Stimulated activated naive CD8-positive, alpha-beta T cell treated with anti-CD3 and anti-CD28 coated beads, Interleukin-15, Interleukin-2, amounts not matched to agents 100 U/mL and 50 U/mL, for 24 hours (primary cell): ENCODE data around the gene TEF.

Experiments used
- ATAC-seq: fragments of 150-1000 bp; cut with Tn5 transposase; one replicate; pipeline ENCODE4 v1.10.0; 2021
- DNase-seq: peaks from one replicate; pipeline ENCODE4 v3.0.0; 2021

Gene TEF

GRCh38 chr22:41381329-41382097, at the start of gene TEF:
Gene TEF (plus strand): TSS chr22:41381942. CDS start chr22:41382045, 103 bp downstream.
- ATAC-seq (peak; percentile 94), DNase-seq (peak; percentile 97)

GRCh38 chr22:41332217-41332939, 49.4 kb upstream of the TEF start:
- DNase-seq = no peak
- no peak for ATAC-seq

GRCh38 chr22:41333806-41334205, 47.9 kb upstream of the TEF start:
- DNase-seq (no peak), ATAC-seq (no peak)

- DNase-seq (no peak), ATAC-seq (no peak)
Observed at GRCh38 chr22:41334215-41334614, 47.5 kb upstream of the TEF start.

GRCh38 chr22:41334951-41335635, 46.6 kb upstream of the TEF start:
- DNase-seq (no peak), ATAC-seq (no peak)

GRCh38 chr22:41338614-41339212, 43.0 kb upstream of the TEF start:
- no peak for ATAC-seq
- no peak for DNase-seq

GRCh38 chr22:41339823-41340222, 41.9 kb upstream of the TEF start:
- no peak for ATAC-seq
- DNase-seq = no peak

- no peak for DNase-seq
- no peak for ATAC-seq
Observed at GRCh38 chr22:41340357-41340756, 41.4 kb upstream of the TEF start.

- DNase-seq (no peak), ATAC-seq (no peak)
Observed at GRCh38 chr22:41341012-41341411, 40.7 kb upstream of the TEF start.

- ATAC-seq = peak; percentile 91
- peak; percentile 21 for DNase-seq
Observed at GRCh38 chr22:41341990-41342389, 39.8 kb upstream of the TEF start.

GRCh38 chr22:41343300-41343699, 38.4 kb upstream of the TEF start:
- DNase-seq (no peak), ATAC-seq (no peak)

GRCh38 chr22:41343717-41344116, 38.0 kb upstream of the TEF start:
- ATAC-seq (no peak), DNase-seq (no peak)

- ATAC-seq (no peak), DNase-seq (no peak)
Observed at GRCh38 chr22:41344189-41344788, 37.5 kb upstream of the TEF start.

- ATAC-seq (no peak), DNase-seq (no peak)
Observed at GRCh38 chr22:41345807-41346335, 35.9 kb upstream of the TEF start.

- no peak for ATAC-seq
- no peak for DNase-seq
Observed at GRCh38 chr22:41347066-41347859, 34.5 kb upstream of the TEF start.

- ATAC-seq (no peak), DNase-seq (no peak)
Observed at GRCh38 chr22:41348964-41349484, 32.7 kb upstream of the TEF start.

GRCh38 chr22:41350087-41350486, 31.7 kb upstream of the TEF start:
- ATAC-seq (no peak), DNase-seq (no peak)

GRCh38 chr22:41351011-41351410, 30.7 kb upstream of the TEF start:
- ATAC-seq = peak; percentile 13
- DNase-seq = no peak

GRCh38 chr22:41352058-41352457, 29.7 kb upstream of the TEF start:
- no peak for DNase-seq
- ATAC-seq = no peak

- ATAC-seq (no peak), DNase-seq (no peak)
Observed at GRCh38 chr22:41353862-41354575, 27.7 kb upstream of the TEF start.
